ENCODE measurements around the gene C1QBP. TPM values are rescaled to one million over a fixed set of nuclear protein-coding genes. Genes with fewer than 3 reads are reported as not detected.
A peak's percentile ranks its signal among the peaks of the same experiment; 100 is the strongest.

The C1QBP gene
- total RNA-seq = 10 to 100 TPM; 37.0 to 71.7 TPM

- Histone ChIP-seq H3K9me3 (no peaks in the 10 kb centered on the region), H3K36me3 (peaks cover 16% of the 10 kb centered on the region), H3K27ac (peak within 1 kb of the TSS; percentile 74 to 80), H3K4me1 (ENCODE audit: control insufficient read depth in 1 of 2, low read depth in 2 of 2) (peaks cover 8 to 19% of the 10 kb centered on the region in 2 donors), H3K4me3 (peak within 1 kb of the TSS; percentile 77), H3K27me3 (replicated peaks; ENCODE audit: insufficient read depth) (no peaks in the 10 kb centered on the region)
- peak; percentile 100 for TF ChIP-seq CTCF (IDR thresholded peaks at IDR 0.05)
- ATAC-seq (ENCODE audit: insufficient number of reproducible peaks, low FRiP score, low read depth) = peak; percentile 80
- peak; percentile 47 for DNase-seq (ENCODE audit: low spot score)
Measured at GRCh38 chr17:5438716-5439445, at the start of gene C1QBP. Gene C1QBP (minus strand): TSS chr17:5439155. CDS start chr17:5439073, 82 bp downstream.

- Histone ChIP-seq H3K4me1 (ENCODE audit: control insufficient read depth in 1 of 2, low read depth in 2 of 2) (peaks cover 15 to 18% of the 10 kb centered on the region in 2 donors), H3K36me3 (peaks cover 16% of the 10 kb centered on the region), H3K27me3 (replicated peaks; ENCODE audit: insufficient read depth) (no peaks in the 10 kb centered on the region), H3K27ac (no peak overlapping the region), H3K9me3 (no peaks in the 10 kb centered on the region), H3K4me3 (no peak overlapping the region)
- TF ChIP-seq CTCF (IDR thresholded peaks at IDR 0.05) = no peak
- ATAC-seq (ENCODE audit: insufficient number of reproducible peaks, low FRiP score, low read depth) = no peak
- no peak for DNase-seq (ENCODE audit: low spot score)
Measured at GRCh38 chr17:5488752-5489151, 49.8 kb upstream of the C1QBP start.

GRCh38 chr17:5486206-5487124 lies 47.5 kb upstream of the C1QBP start, which contains the start of gene MIS12:
Gene MIS12 (plus strand): TSS chr17:5486566. CDS start chr17:5488863, 2,297 bp downstream.
- TF ChIP-seq CTCF (IDR thresholded peaks at IDR 0.05) = no peak
- Histone ChIP-seq H3K9me3 (no peaks in the 10 kb centered on the region), H3K27ac (peak within 1 kb of the TSS; percentile 99), H3K27me3 (replicated peaks; ENCODE audit: insufficient read depth) (no peaks in the 10 kb centered on the region), H3K4me3 (peak within 1 kb of the TSS; percentile 98), H3K36me3 (peaks cover 30% of the 10 kb centered on the region), H3K4me1 (ENCODE audit: control insufficient read depth in 1 of 2, low read depth in 2 of 2) (peaks cover 15 to 18% of the 10 kb centered on the region in 2 donors)
- DNase-seq (ENCODE audit: low spot score) = peak; percentile 99
- peak; percentile 97 for ATAC-seq (ENCODE audit: insufficient number of reproducible peaks, low FRiP score, low read depth)

- Histone ChIP-seq H3K27ac (peak within 1 kb of the TSS; percentile 99), H3K9me3 (no peaks in the 10 kb centered on the region), H3K4me1 (ENCODE audit: control insufficient read depth in 1 of 2, low read depth in 2 of 2) (peaks cover 15 to 18% of the 10 kb centered on the region in 2 donors), H3K4me3 (peak within 1 kb of the TSS; percentile 98), H3K36me3 (peaks cover 36% of the 10 kb centered on the region), H3K27me3 (replicated peaks; ENCODE audit: insufficient read depth) (no peaks in the 10 kb centered on the region)
- ATAC-seq (ENCODE audit: insufficient number of reproducible peaks, low FRiP score, low read depth) (peak; percentile 24), DNase-seq (ENCODE audit: low spot score) (no peak)
- no peak for TF ChIP-seq CTCF (IDR thresholded peaks at IDR 0.05)
Measured at GRCh38 chr17:5485270-5486205, 46.6 kb upstream of the C1QBP start, which contains the start of gene DERL2. Gene DERL2 (minus strand): TSS chr17:5486178. CDS start chr17:5486161, 17 bp downstream.

Measured in thoracic aorta (tissue), 2 donors.